Measurements from ENCODE around the gene TRAPPC14. TPM values are rescaled to one million over a fixed set of nuclear protein-coding genes. Genes with fewer than 3 reads are reported as not detected.
"Not testable (repeated sequence)": the region's sequence is repeated elsewhere in the genome, so short reads cannot be mapped to it uniquely, and the experiment has no call there.

Gene TRAPPC14
- total RNA-seq, 1 donor from 2014 or later: 30.2 TPM

GRCh38 chr7:100195222-100195621, 36.7 kb upstream of the TRAPPC14 start:
- no peak for DNase-seq (ENCODE audit: low spot score)
- H3K4me3 Mint-ChIP-seq (ENCODE audit: unreplicated experiment): no peak overlapping the region
- H3K27me3 Mint-ChIP-seq (ENCODE audit: unreplicated experiment): no peaks in the 10 kb centered on the region
- no peaks in the 10 kb centered on the region for H3K9me3 Mint-ChIP-seq (ENCODE audit: unreplicated experiment)
- H3K27ac Mint-ChIP-seq (ENCODE audit: unreplicated experiment): no peak overlapping the region
- TF ChIP-seq, protein P1, sequence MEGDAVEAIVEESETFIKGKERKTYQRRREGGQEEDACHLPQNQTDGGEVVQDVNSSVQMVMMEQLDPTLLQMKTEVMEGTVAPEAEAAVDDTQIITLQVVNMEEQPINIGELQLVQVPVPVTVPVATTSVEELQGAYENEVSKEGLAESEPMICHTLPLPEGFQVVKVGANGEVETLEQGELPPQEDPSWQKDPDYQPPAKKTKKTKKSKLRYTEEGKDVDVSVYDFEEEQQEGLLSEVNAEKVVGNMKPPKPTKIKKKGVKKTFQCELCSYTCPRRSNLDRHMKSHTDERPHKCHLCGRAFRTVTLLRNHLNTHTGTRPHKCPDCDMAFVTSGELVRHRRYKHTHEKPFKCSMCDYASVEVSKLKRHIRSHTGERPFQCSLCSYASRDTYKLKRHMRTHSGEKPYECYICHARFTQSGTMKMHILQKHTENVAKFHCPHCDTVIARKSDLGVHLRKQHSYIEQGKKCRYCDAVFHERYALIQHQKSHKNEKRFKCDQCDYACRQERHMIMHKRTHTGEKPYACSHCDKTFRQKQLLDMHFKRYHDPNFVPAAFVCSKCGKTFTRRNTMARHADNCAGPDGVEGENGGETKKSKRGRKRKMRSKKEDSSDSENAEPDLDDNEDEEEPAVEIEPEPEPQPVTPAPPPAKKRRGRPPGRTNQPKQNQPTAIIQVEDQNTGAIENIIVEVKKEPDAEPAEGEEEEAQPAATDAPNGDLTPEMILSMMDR (IDR thresholded peaks at IDR 0.05; ENCODE audit: unreplicated experiment): no peak
- peaks cover 8% of the 10 kb centered on the region for H3K4me1 Mint-ChIP-seq (ENCODE audit: unreplicated experiment)
- no peaks in the 10 kb centered on the region for H3K36me3 Mint-ChIP-seq (ENCODE audit: low read depth, unreplicated experiment)

DNA sequence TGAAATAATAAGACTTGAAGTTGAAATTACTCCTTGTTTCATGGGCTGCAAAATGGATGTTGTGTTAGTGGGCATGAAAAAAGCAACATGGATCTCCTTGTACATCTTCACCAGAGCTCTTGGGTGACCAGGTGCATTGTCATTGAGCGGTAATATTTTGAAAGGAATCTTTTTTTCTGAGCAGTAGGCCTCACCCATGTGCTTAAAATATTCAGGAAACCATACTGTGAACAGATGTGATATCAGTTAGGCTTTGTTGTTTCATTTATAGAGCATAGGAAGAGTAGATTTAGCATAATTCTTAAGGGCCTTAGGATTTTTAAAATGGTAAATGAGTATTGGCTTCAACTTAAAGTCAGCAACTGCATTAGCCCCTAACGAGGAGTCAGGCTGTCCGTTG, 34.4 kb upstream of the TRAPPC14 start:
- TF ChIP-seq, protein P1 (IDR thresholded peaks at IDR 0.05; ENCODE audit: unreplicated experiment): no peak
- peaks cover 3% of the 10 kb centered on the region for H3K27me3 Mint-ChIP-seq (ENCODE audit: unreplicated experiment)
- H3K27ac Mint-ChIP-seq (ENCODE audit: unreplicated experiment): no peak overlapping the region
- no peaks in the 10 kb centered on the region for H3K9me3 Mint-ChIP-seq (ENCODE audit: unreplicated experiment)
- H3K4me3 Mint-ChIP-seq (ENCODE audit: unreplicated experiment): no peak overlapping the region
- no peaks in the 10 kb centered on the region for H3K36me3 Mint-ChIP-seq (ENCODE audit: low read depth, unreplicated experiment)
- H3K4me1 Mint-ChIP-seq (ENCODE audit: unreplicated experiment): peaks cover 7% of the 10 kb centered on the region
- no peak for DNase-seq (ENCODE audit: low spot score)

DNA sequence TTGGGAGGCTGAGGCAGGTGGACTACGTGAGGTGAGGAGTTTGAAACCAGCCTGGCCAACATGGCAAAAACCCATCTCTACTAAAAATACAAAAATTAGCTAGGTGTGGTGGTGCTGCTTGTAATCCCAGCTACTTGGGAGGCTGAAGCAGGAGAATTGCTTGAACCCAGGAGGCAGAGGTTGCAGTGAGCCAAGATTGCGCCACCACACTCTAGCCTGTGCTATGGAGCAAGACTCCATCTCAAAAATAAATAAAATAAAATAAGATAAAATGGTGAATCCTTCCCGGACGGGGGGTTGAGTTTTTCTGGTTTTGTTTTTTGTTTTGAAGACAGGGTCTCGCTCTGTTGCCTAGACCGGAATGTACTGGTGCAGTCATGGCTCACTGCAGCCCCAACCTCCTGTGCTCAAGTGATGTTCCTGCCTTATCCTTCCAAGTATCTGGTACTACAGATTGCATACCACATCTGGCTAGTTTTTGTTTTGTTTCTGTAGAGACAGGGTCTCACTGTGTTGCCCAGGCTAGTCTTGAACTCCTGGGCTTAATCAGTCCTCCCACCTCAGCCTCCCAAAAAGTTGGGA, 33.8 kb upstream of the TRAPPC14 start:
- H3K27me3 Mint-ChIP-seq (ENCODE audit: unreplicated experiment); H3K4me1 Mint-ChIP-seq (ENCODE audit: unreplicated experiment); H3K36me3 Mint-ChIP-seq (ENCODE audit: low read depth, unreplicated experiment); DNase-seq (ENCODE audit: low spot score); H3K27ac Mint-ChIP-seq (ENCODE audit: unreplicated experiment); H3K4me3 Mint-ChIP-seq (ENCODE audit: unreplicated experiment); H3K9me3 Mint-ChIP-seq (ENCODE audit: unreplicated experiment): not testable (repeated sequence)

DNA sequence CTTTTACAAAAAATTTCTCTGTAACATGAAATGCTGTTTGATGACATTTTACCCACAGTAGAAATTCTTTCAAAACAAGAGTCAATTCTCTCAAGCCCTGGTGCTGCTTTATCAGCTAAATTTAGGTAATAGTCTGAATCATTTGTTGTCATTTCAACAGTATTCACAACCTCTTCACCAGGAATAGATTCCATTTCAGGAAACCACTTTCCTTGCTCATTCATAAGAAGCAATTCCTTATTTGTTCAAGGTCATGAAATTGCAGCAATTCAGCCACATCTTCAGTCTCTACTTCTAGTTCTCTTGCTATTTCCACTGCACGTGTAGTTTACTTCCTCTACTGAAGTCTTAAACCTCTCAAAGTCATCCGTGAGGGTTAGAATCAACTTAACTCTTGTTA, 33.3 kb upstream of the TRAPPC14 start:
- TF ChIP-seq, protein P1 (IDR thresholded peaks at IDR 0.05; ENCODE audit: unreplicated experiment): no peak

DNA sequence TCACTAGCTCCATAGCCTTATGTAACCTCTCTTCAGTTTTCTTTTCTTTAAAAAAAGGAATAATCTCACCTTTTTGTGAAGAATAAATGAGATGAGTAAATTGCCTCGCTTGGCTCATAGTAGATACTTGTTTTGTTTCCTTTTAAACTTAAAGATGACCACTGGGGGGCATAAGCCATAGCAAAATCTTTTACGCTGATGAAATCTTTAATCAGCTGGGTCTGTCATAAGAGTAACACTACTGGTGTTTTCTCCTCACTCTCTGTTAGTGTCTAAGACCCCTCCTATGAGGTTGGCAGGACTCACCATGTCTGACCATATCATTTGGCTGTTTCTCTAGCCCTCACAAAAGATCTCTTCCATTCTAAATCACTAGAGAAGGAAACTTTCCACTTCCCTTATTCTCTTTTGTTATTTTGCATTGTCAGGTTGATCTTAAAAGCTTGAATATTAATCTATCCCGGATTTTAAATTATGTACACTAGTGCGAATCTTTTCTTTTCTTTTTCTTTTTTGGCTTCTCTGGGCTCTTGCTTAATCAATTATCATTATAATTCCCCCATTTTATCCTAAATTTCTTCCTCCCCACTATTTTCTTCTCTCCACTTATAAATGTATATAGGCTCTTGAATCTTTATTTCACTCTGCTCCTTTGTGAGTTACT, 31.7 kb upstream of the TRAPPC14 start:
- Mint-ChIP-seq H3K27ac (ENCODE audit: unreplicated experiment) (no peak overlapping the region), H3K4me3 (ENCODE audit: unreplicated experiment) (no peak overlapping the region), H3K4me1 (ENCODE audit: unreplicated experiment) (peaks cover 7% of the 10 kb centered on the region), H3K36me3 (ENCODE audit: low read depth, unreplicated experiment) (no peaks in the 10 kb centered on the region), H3K9me3 (ENCODE audit: unreplicated experiment) (no peaks in the 10 kb centered on the region), H3K27me3 (ENCODE audit: unreplicated experiment) (peaks cover 3% of the 10 kb centered on the region)
- no peak for DNase-seq (ENCODE audit: low spot score)
- TF ChIP-seq, protein P1 (IDR thresholded peaks at IDR 0.05; ENCODE audit: unreplicated experiment): peak; percentile 25

More for the DNA sequence above, 33.3 kb upstream of the TRAPPC14 start:
- Mint-ChIP-seq H3K27me3 (ENCODE audit: unreplicated experiment) (peaks cover 3% of the 10 kb centered on the region), H3K27ac (ENCODE audit: unreplicated experiment) (no peak overlapping the region), H3K36me3 (ENCODE audit: low read depth, unreplicated experiment) (no peaks in the 10 kb centered on the region), H3K4me1 (ENCODE audit: unreplicated experiment) (peaks cover 7% of the 10 kb centered on the region), H3K4me3 (ENCODE audit: unreplicated experiment) (no peak overlapping the region), H3K9me3 (ENCODE audit: unreplicated experiment) (no peaks in the 10 kb centered on the region)
- no peak for DNase-seq (ENCODE audit: low spot score)
